HG02981 (cell line): ENCODE data around the gene GALNT14.
"Not testable (repeated sequence)": the region's sequence is repeated elsewhere in the genome, so short reads cannot be mapped to it uniquely, and the experiment has no call there.

Experiments
- ATAC-seq: cut with Tn5 transposase; IDR thresholded peaks from one replicate; pipeline ENCODE4 v1.9.1; 2021; ENCODE audit warnings: mild to moderate bottlenecking, moderate library complexity; ENCODE audit not compliant: unreplicated experiment

GALNT14 gene

GRCh38 chr2:30910686-30911085 lies 227.6 kb downstream of the GALNT14 start:
- no peak for ATAC-seq

- ATAC-seq = not testable (repeated sequence)
Observed at GRCh38 chr2:30904437-30904836, 233.8 kb downstream of the GALNT14 start.

GRCh38 chr2:30903326-30903725 lies 234.9 kb downstream of the GALNT14 start:
- no peak for ATAC-seq

GRCh38 chr2:30900381-30900780 lies 237.9 kb downstream of the GALNT14 start:
- no peak for ATAC-seq

- ATAC-seq = no peak
Observed at GRCh38 chr2:30899516-30900054, 238.7 kb downstream of the GALNT14 start.

GRCh38 chr2:30897539-30897938 lies 240.7 kb downstream of the GALNT14 start:
- no peak for ATAC-seq

- peak; percentile 60 for ATAC-seq
Observed at GRCh38 chr2:30894498-30895119, 243.6 kb downstream of the GALNT14 start.

GRCh38 chr2:30888852-30889409 lies 249.3 kb downstream of the GALNT14 start:
- no peak for ATAC-seq

- no peak for ATAC-seq
Observed at GRCh38 chr2:30886080-30886479, 252.2 kb downstream of the GALNT14 start.

- ATAC-seq = no peak
Observed at GRCh38 chr2:30883822-30884221, 254.4 kb downstream of the GALNT14 start.

- no peak for ATAC-seq
Observed at GRCh38 chr2:30883184-30883583, 255.1 kb downstream of the GALNT14 start.

GRCh38 chr2:30880516-30880915 lies 257.7 kb downstream of the GALNT14 start:
- no peak for ATAC-seq

- ATAC-seq = no peak
Observed at GRCh38 chr2:30877833-30878232, 260.4 kb downstream of the GALNT14 start.

- no peak for ATAC-seq
Observed at GRCh38 chr2:30872797-30873196, 265.4 kb downstream of the GALNT14 start.

GRCh38 chr2:30871980-30872789 lies 266.1 kb downstream of the GALNT14 start:
- ATAC-seq = no peak

- ATAC-seq = no peak
Observed at GRCh38 chr2:30871440-30871839, 266.8 kb downstream of the GALNT14 start.

GRCh38 chr2:30869988-30870387 lies 268.3 kb downstream of the GALNT14 start:
- no peak for ATAC-seq

GRCh38 chr2:30867385-30867784 lies 270.9 kb downstream of the GALNT14 start:
- ATAC-seq = no peak

- no peak for ATAC-seq
Observed at GRCh38 chr2:30866974-30867373, 271.3 kb downstream of the GALNT14 start.

GRCh38 chr2:30865892-30866681 lies 272.2 kb downstream of the GALNT14 start:
- no peak for ATAC-seq

- no peak for ATAC-seq
Observed at GRCh38 chr2:30865243-30865642, 273.0 kb downstream of the GALNT14 start.
